Left ventricle myocardium superior (tissue), 1 donor: ENCODE data around the gene STYXL1. TPM values are rescaled to one million over a fixed set of nuclear protein-coding genes. Genes with fewer than 3 reads are reported as not detected.
"Not testable (repeated sequence)": the region's sequence is repeated elsewhere in the genome, so short reads cannot be mapped to it uniquely, and the experiment has no call there.

Source experiments
- ATAC-seq: fragments of 200-7000 bp; cut with Tn5 transposase; one replicate; pipeline ENCODE4 v1.9.1; 2020; ENCODE audit warnings: mild to moderate bottlenecking, moderate library complexity
- DNase-seq: peaks from one replicate; pipeline ENCODE4 v3.0.0-alpha.2; 2020
- intact Hi-C: fragments of 100-400 bp; cut with micrococcal nuclease; formaldehyde crosslinking; loops from one replicate; pipeline ENCODE4 v1.11.0; 2022
- total RNA-seq: library from RNA; stranded (reverse); fragmentation: NEBNext Ultra II Directional; extraction: Animal tissue kit (Norgen Biotek cat#: 25700); gene quantifications from one replicate; pipeline ENCODE4 v1.2.1, GENCODE V29; 2021
- donor health status: DM: no; HTN: yes; CAD: no; lungs with severe emphysema.

The STYXL1 gene
- total RNA-seq, 1 donor from 2014 or later, result 21.9 TPM

GRCh38 chr7:76069238-76069638 is 21.4 kb upstream of the STYXL1 start:
- intact Hi-C loops, result no loop called here
- ATAC-seq (peak; percentile 88), DNase-seq (peak; percentile 82)

GRCh38 chr7:76066716-76067503 is 19.1 kb upstream of the STYXL1 start:
- DNase-seq (no peak), ATAC-seq (no peak)
- intact Hi-C loops, result no loop called here

GRCh38 chr7:76065016-76065612 is 17.3 kb upstream of the STYXL1 start:
- DNase-seq (no peak), ATAC-seq (no peak)
- intact Hi-C loops, result no loop called here

- DNase-seq (no peak), ATAC-seq (no peak)
- intact Hi-C loops, result no loop called here
These were observed 16.6 kb upstream of the STYXL1 start for GRCh38 chr7:76064208-76064970.

GRCh38 chr7:76063525-76063924 is 15.7 kb upstream of the STYXL1 start:
- peak; percentile 31 for ATAC-seq
- peak; percentile 87 for DNase-seq
- intact Hi-C loops, result no loop called here

GRCh38 chr7:76063114-76063513 is 15.3 kb upstream of the STYXL1 start:
- DNase-seq (no peak), ATAC-seq (no peak)
- intact Hi-C loops, result no loop called here

GRCh38 chr7:76062254-76062653 is 14.5 kb upstream of the STYXL1 start:
- ATAC-seq (no peak), DNase-seq (no peak)
- intact Hi-C loops, result no loop called here

- peak; percentile 85 for ATAC-seq
- DNase-seq, result peak; percentile 88
- intact Hi-C loops, result no loop called here
These were observed 13.0 kb upstream of the STYXL1 start for GRCh38 chr7:76060842-76061241.

- not testable (repeated sequence) for ATAC-seq, DNase-seq
These were observed 10.9 kb upstream of the STYXL1 start for GRCh38 chr7:76058745-76059144.

GRCh38 chr7:76057813-76058145 is 10.0 kb upstream of the STYXL1 start:
- no peak for DNase-seq
- intact Hi-C loops, result no loop called here
- peak; percentile 7 for ATAC-seq

More at GRCh38 chr7:76058745-76059144, 10.9 kb upstream of the STYXL1 start:
- intact Hi-C loops, result not testable (repeated sequence)

GRCh38 chr7:76057103-76057812 is 9.5 kb upstream of the STYXL1 start:
- no peak for ATAC-seq

GRCh38 chr7:76056241-76056640 is 8.4 kb upstream of the STYXL1 start:
- intact Hi-C loops, result no loop called here
- no peak for ATAC-seq

More at GRCh38 chr7:76057103-76057812, 9.5 kb upstream of the STYXL1 start:
- DNase-seq, result no peak
- intact Hi-C loops, result no loop called here

GRCh38 chr7:76054123-76055120 is 6.6 kb upstream of the STYXL1 start:
- intact Hi-C loops, result no loop called here
- ATAC-seq (peak; percentile 57), DNase-seq (no peak)

More at GRCh38 chr7:76056241-76056640, 8.4 kb upstream of the STYXL1 start:
- no peak for DNase-seq

- intact Hi-C loops, result no loop called here
- DNase-seq, result no peak
- ATAC-seq, result peak; percentile 21
These were observed 5.7 kb upstream of the STYXL1 start for GRCh38 chr7:76053461-76053860.

- ATAC-seq, intact Hi-C loops, DNase-seq: not testable (repeated sequence)
These were observed 4.9 kb upstream of the STYXL1 start for GRCh38 chr7:76052681-76053080.

GRCh38 chr7:76051840-76052239 is 4.0 kb upstream of the STYXL1 start:
- intact Hi-C loops, result no loop called here

GRCh38 chr7:76050545-76050944 is 2.7 kb upstream of the STYXL1 start:
- DNase-seq (no peak), ATAC-seq (no peak)
- intact Hi-C loops, result no loop called here

More at GRCh38 chr7:76051840-76052239, 4.0 kb upstream of the STYXL1 start:
- DNase-seq (no peak), ATAC-seq (no peak)

GRCh38 chr7:76049295-76049694 is 1.5 kb upstream of the STYXL1 start:
- DNase-seq (no peak), ATAC-seq (no peak)
- intact Hi-C loops, result no loop called here
